NCI-H1436 (cell line): Measurements from ENCODE around the gene OR8H1.

Experiments
- DNase-seq: peaks from one replicate; lab custom pipeline; 2025; lab: John Stamatoyannopoulos, UW

Gene OR8H1

GRCh38 chr11:56292154-56292553, at the start of gene OR8H1:
OR8H1 (minus strand) TSS chr11:56292254; CDS start chr11:56291062, 1,192 bp downstream.
- DNase-seq, result no peak

- no peak for DNase-seq
Measured at GRCh38 chr11:56340289-56340688, 48.2 kb upstream of the OR8H1 start.

GRCh38 chr11:56333156-56333555, 41.1 kb upstream of the OR8H1 start:
- DNase-seq, result no peak

GRCh38 chr11:56331861-56332491, 39.9 kb upstream of the OR8H1 start:
- no peak for DNase-seq

- no peak for DNase-seq
Measured at GRCh38 chr11:56314844-56315243, 22.8 kb upstream of the OR8H1 start, which contains the start of gene OR8K3. OR8K3 (plus strand) TSS chr11:56315144; CDS start chr11:56318307, 3,163 bp downstream.

- DNase-seq, result no peak
Measured at GRCh38 chr11:56307836-56308235, 15.8 kb upstream of the OR8H1 start.

GRCh38 chr11:56296898-56297297, 4.8 kb upstream of the OR8H1 start:
- DNase-seq, result no peak

- DNase-seq, result no peak
Measured at GRCh38 chr11:56273854-56274253, 18.2 kb downstream of the OR8H1 start, which contains the start of gene OR5T1. OR5T1 (plus strand) TSS chr11:56274154; CDS start chr11:56275639, 1,485 bp downstream.

GRCh38 chr11:56271092-56271491, 21.0 kb downstream of the OR8H1 start:
- DNase-seq, result no peak

- DNase-seq, result no peak
Measured at GRCh38 chr11:56251954-56252353, 40.1 kb downstream of the OR8H1 start, which contains the start of gene OR5T3. OR5T3 (plus strand) TSS chr11:56252254; CDS start chr11:56252254, 0 bp downstream.
